PFSK-1 (cell line): Measurements from ENCODE around the gene BNC2.

ENCODE experiments used
- FOXP2 ChIP-seq: optimal IDR thresholded peaks from 2 replicates; pipeline ENCODE3; 2011; ENCODE audit warnings: borderline replicate concordance, control low read depth, inconsistent platforms; ENCODE audit not compliant: insufficient read depth; ENCODE audit errors: extremely low read length, extremely low read depth
- POLR2AphosphoS5 ChIP-seq: IDR thresholded peaks from 2 replicates; pipeline ENCODE4 v1.6.1; 2012; ENCODE audit warnings: low read depth, mild to moderate bottlenecking, control low read depth, low read length, moderate library complexity
- SIN3A ChIP-seq: IDR thresholded peaks from 2 replicates; pipeline ENCODE4 v1.6.1; 2012; ENCODE audit warnings: mild to moderate bottlenecking, low read length, moderate library complexity, borderline replicate concordance; ENCODE audit not compliant: insufficient read depth
- TAF1 ChIP-seq: IDR thresholded peaks from 2 replicates; pipeline ENCODE4 v1.6.1; 2012; ENCODE audit warnings: low read length, control low read depth, borderline replicate concordance; ENCODE audit not compliant: insufficient read depth
- TF ChIP-seq, protein P1 (sequence below), 2 experiments: IDR thresholded peaks; 2 replicates each; pipeline versions ENCODE4 v1.6.1 to v1.8.0; 2011 to 2012; ENCODE audit warnings: low read depth in 2 of 2, low read length in 2 of 2, control low read depth in 1 of 2, inconsistent platforms in 1 of 2, mild to moderate bottlenecking in 1 of 2, moderate library complexity in 1 of 2; ENCODE audit not compliant: insufficient read depth in 1 of 2

BNC2 gene

DNA sequence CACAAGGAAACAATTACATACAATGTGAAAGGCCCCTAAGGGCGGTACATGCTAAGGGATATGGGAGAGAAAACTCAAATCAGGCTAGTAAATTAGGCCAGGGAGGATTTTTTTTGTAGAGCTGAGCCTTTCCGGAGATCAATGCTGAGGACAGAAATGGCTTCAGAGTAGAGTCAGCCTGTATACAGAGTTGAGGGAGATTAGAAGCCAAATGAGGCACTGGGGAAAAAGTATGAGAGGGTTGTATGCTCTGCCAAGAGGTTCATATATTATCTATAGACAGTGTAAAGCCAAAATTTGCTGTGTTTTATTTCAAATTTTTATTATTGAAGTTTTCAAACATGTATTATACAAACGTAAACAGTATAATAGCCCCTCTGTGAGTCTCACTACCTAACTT, 103.1 kb downstream of the BNC2 start:
- TF ChIP-seq, protein P1, sequence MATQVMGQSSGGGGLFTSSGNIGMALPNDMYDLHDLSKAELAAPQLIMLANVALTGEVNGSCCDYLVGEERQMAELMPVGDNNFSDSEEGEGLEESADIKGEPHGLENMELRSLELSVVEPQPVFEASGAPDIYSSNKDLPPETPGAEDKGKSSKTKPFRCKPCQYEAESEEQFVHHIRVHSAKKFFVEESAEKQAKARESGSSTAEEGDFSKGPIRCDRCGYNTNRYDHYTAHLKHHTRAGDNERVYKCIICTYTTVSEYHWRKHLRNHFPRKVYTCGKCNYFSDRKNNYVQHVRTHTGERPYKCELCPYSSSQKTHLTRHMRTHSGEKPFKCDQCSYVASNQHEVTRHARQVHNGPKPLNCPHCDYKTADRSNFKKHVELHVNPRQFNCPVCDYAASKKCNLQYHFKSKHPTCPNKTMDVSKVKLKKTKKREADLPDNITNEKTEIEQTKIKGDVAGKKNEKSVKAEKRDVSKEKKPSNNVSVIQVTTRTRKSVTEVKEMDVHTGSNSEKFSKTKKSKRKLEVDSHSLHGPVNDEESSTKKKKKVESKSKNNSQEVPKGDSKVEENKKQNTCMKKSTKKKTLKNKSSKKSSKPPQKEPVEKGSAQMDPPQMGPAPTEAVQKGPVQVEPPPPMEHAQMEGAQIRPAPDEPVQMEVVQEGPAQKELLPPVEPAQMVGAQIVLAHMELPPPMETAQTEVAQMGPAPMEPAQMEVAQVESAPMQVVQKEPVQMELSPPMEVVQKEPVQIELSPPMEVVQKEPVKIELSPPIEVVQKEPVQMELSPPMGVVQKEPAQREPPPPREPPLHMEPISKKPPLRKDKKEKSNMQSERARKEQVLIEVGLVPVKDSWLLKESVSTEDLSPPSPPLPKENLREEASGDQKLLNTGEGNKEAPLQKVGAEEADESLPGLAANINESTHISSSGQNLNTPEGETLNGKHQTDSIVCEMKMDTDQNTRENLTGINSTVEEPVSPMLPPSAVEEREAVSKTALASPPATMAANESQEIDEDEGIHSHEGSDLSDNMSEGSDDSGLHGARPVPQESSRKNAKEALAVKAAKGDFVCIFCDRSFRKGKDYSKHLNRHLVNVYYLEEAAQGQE (IDR thresholded peaks at IDR 0.05; ENCODE audit: insufficient read depth in 1 of 2, low read depth in 2 of 2, low read length in 2 of 2) = no peak
- TF ChIP-seq FOXP2 = no peak
- TF ChIP-seq SIN3A = no peak
- no peak for TF ChIP-seq TAF1
- TF ChIP-seq POLR2AphosphoS5 = no peak

DNA sequence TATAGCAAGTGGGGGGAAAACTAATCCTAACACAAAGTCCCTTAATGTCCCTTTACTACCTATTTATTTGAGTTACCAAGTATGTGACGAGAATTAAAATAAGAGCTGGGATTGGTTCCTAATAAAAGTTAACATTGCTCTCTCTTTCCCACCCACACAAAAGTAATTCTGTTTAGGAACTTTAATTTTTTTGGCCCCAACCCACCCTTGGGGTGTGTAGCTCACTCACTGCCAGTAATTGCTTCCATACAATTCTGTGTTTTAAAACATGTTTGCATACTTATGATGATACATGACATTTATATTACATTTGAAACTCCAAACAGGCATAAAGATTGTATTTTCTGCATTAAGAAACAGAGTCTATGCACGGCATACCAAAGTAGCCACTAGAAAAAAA, 106.5 kb downstream of the BNC2 start:
- TF ChIP-seq SIN3A (no peak), TAF1 (no peak), POLR2AphosphoS5 (no peak), FOXP2 (no peak)
- TF ChIP-seq, protein P1 (IDR thresholded peaks at IDR 0.05; ENCODE audit: insufficient read depth in 1 of 2, low read depth in 2 of 2, low read length in 2 of 2) = no peak

DNA sequence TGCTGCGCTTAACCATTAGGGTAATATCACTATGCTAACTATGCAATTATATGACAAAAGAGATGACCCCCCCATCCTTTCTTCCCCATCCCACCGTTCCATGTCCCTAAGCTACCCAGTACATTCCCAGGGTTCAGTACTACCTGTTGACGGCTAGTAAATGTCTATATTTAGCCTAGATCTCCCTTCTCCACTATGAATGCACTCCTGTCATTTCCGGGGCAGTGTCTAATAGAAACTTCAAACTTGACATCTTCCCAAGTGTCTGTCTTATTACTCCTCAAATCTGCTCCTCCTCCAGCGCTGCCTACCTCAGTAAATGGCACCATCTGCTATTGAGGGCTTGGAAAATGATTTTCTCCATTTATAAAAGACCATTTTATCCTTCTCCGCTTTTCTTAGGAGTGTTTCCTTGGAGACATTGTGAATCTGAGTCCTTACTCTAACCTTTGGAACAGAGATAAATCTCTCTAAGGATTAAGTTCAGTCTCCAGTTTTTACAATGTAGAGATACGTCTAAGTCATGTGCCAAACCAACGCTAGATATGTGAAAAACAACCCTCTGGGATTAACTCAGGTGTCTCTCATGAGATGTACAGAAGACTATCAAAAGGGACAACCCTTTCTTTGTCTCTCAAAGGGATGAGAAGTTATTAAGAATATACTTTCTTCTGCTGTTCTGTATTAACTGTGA, 114.9 kb downstream of the BNC2 start:
- TF ChIP-seq SIN3A (no peak), TAF1 (no peak), FOXP2 (no peak), POLR2AphosphoS5 (no peak)
- TF ChIP-seq, protein P1 (IDR thresholded peaks at IDR 0.05; ENCODE audit: insufficient read depth in 1 of 2, low read depth in 2 of 2, low read length in 2 of 2) = no peak

DNA sequence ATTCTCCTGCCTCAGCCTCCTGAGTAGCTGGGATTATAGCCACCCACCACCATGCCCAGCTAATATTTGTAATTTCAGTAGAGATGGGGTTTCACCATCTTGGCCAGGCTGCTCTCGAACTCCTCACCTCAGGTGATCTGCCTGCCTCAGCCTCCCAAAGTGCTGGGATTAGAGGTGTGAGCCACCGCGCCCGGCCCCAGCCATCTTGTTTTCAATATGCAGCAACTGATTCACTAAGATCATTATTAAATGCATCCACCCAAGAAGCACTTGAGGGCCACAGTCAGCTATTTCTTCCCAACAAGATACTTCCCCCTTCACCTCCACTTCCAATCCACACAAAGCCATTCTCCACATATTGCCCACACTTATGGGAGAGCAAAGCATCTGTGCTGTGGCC, 115.8 kb downstream of the BNC2 start:
- TF ChIP-seq FOXP2 (no peak), TAF1 (no peak), POLR2AphosphoS5 (no peak), SIN3A (no peak)
- TF ChIP-seq, protein P1 (IDR thresholded peaks at IDR 0.05; ENCODE audit: insufficient read depth in 1 of 2, low read depth in 2 of 2, low read length in 2 of 2) = no peak
